Endodermal cell (in vitro differentiated cells): ENCODE results near the gene SLC19A1. TPM values are rescaled to one million over a fixed set of nuclear protein-coding genes. Genes with fewer than 3 reads are reported as not detected.
A peak's percentile ranks its signal among the peaks of the same experiment; 100 is the strongest.

Experiments
- DNase-seq: peaks from one replicate; pipeline ENCODE4 v3.0.0-alpha.2; 2017
- H3K27ac ChIP-seq: 2 replicates; pipeline ENCODE4 v1.5.1; 2013; ENCODE audit warnings: mild to moderate bottlenecking, low read depth, low read length, moderate library complexity
- H3K27me3 ChIP-seq: 2 replicates; pipeline ENCODE4 v1.6.1; 2013; ENCODE audit warnings: mild to moderate bottlenecking, low read length, moderate library complexity; ENCODE audit not compliant: insufficient read depth, control insufficient read depth, poor library complexity, severe bottlenecking
- H3K36me3 ChIP-seq: 2 replicates; pipeline ENCODE4 v1.7.0; 2013; ENCODE audit warnings: mild to moderate bottlenecking, low read length, moderate library complexity; ENCODE audit not compliant: control insufficient read depth, insufficient read depth
- H3K4me1 ChIP-seq: one replicate; pipeline ENCODE4 v1.7.0; 2013; ENCODE audit warnings: low read length; ENCODE audit not compliant: control insufficient read depth, insufficient read depth
- H3K4me3 ChIP-seq: 2 replicates; pipeline ENCODE4 v1.5.1; 2013; ENCODE audit warnings: mild to moderate bottlenecking, low read length, moderate library complexity
- H3K9ac ChIP-seq: 2 replicates; pipeline ENCODE4 v1.6.1; 2013; ENCODE audit warnings: mild to moderate bottlenecking, low read length, moderate library complexity; ENCODE audit not compliant: poor library complexity, severe bottlenecking; ENCODE audit errors: extremely low read depth
- H3K9me3 ChIP-seq: 2 replicates; pipeline ENCODE4 v1.6.1; 2013; ENCODE audit warnings: mild to moderate bottlenecking, low read length, moderate library complexity; ENCODE audit not compliant: control insufficient read depth
- H3K27ac Mint-ChIP-seq: 2 replicates; pipeline ENCODE4 v1.8.0; 2020; ENCODE audit warnings: mixed read lengths
- H3K27me3 Mint-ChIP-seq: 2 replicates; pipeline ENCODE4 v1.8.0; 2021; ENCODE audit warnings: mild to moderate bottlenecking, mixed read lengths; ENCODE audit not compliant: insufficient read depth
- H3K36me3 Mint-ChIP-seq: 2 replicates; pipeline ENCODE4 v1.8.0; 2020; ENCODE audit warnings: low read depth, mixed read lengths
- H3K4me1 Mint-ChIP-seq: 2 replicates; pipeline ENCODE4 v1.8.0; 2020; ENCODE audit warnings: mixed read lengths
- H3K4me3 Mint-ChIP-seq: 2 replicates; pipeline ENCODE4 v1.8.0; 2020; ENCODE audit warnings: mild to moderate bottlenecking, moderate library complexity, mixed read lengths
- H3K9me3 Mint-ChIP-seq: 2 replicates; pipeline ENCODE4 v1.8.0; 2020; ENCODE audit warnings: mild to moderate bottlenecking, mixed read lengths
- CTCF ChIP-seq: fragments of 200-600 bp; sonication (generic); conservative IDR thresholded peaks from 2 replicates; pipeline ENCODE4 v1.5.0; 2021; ENCODE audit warnings: antibody characterized with exemption, mild to moderate bottlenecking
- WGBS, 2 experiments: methylation state at CpG; one replicate each; pipeline versions ENCODE4 v1.1.5 to v1.1.7; 2013; ENCODE audit warnings: missing lambda C conversion rate in 2 of 2, mixed read lengths in 1 of 2; ENCODE audit not compliant: insufficient coverage in 1 of 2, insufficient read length in 1 of 2; 5-methylcytosine and 5-hydroxymethylcytosine counted together
- total RNA-seq, 2 donors: library from RNA; stranded (reverse); fragmentation: NEBNext Ultra II Directional in 1 of 2; extraction: Animal tissue kit (Norgen Biotek cat#: 25700) in 1 of 2; gene quantifications; 2 replicates in 1 of 2; 3 replicates in 1 of 2; pipeline ENCODE4 v1.2.1, GENCODE V29; 2021

Gene SLC19A1
- total RNA-seq, 2 donors from 2014 or later: 28.8 to 29.4 TPM

GRCh38 chr21:45550522-45551210 lies 8.4 kb upstream of the SLC19A1 start:
- Histone ChIP-seq H3K27ac (no peak overlapping the region), H3K4me1 (no peaks in the 10 kb centered on the region), H3K36me3 (no peaks in the 10 kb centered on the region), H3K4me3 (no peak overlapping the region), H3K9ac (no peak overlapping the region), H3K9me3 (no peaks in the 10 kb centered on the region), H3K27me3 (no peaks in the 10 kb centered on the region)
- Mint-ChIP-seq H3K36me3 (no peaks in the 10 kb centered on the region), H3K27ac (no peak overlapping the region), H3K4me3 (no peak overlapping the region), H3K9me3 (peaks cover 8% of the 10 kb centered on the region), H3K4me1 (no peaks in the 10 kb centered on the region), H3K27me3 (peaks cover 22% of the 10 kb centered on the region)
- 65 to 71% methylated on average over 13 to 14 of the region's 17 CpGs for WGBS, 2 experiments
- TF ChIP-seq CTCF: no peak
- peak; percentile 52 for DNase-seq

- Histone ChIP-seq H3K9ac (no peak overlapping the region), H3K9me3 (no peaks in the 10 kb centered on the region), H3K4me1 (no peaks in the 10 kb centered on the region), H3K27ac (no peak overlapping the region), H3K4me3 (no peak overlapping the region), H3K36me3 (no peaks in the 10 kb centered on the region), H3K27me3 (no peaks in the 10 kb centered on the region)
- no peak overlapping the region for H3K4me3 Mint-ChIP-seq
- H3K36me3 Mint-ChIP-seq: no peaks in the 10 kb centered on the region
- H3K4me1 Mint-ChIP-seq: no peaks in the 10 kb centered on the region
- peak; percentile 47 for DNase-seq
- 91 to 94% methylated on average over 11 to 13 of the region's 15 CpGs for WGBS, 2 experiments
- no peak overlapping the region for H3K27ac Mint-ChIP-seq
- no peak for TF ChIP-seq CTCF
- H3K27me3 Mint-ChIP-seq: peaks cover 22% of the 10 kb centered on the region
- peaks cover 8% of the 10 kb centered on the region for H3K9me3 Mint-ChIP-seq
Observed at GRCh38 chr21:45549626-45550463, 7.6 kb upstream of the SLC19A1 start.

GRCh38 chr21:45548711-45549491 lies 6.7 kb upstream of the SLC19A1 start:
- Histone ChIP-seq H3K27ac (no peak overlapping the region), H3K36me3 (no peaks in the 10 kb centered on the region), H3K4me3 (no peak overlapping the region), H3K9me3 (no peaks in the 10 kb centered on the region), H3K9ac (no peak overlapping the region), H3K4me1 (no peaks in the 10 kb centered on the region), H3K27me3 (no peaks in the 10 kb centered on the region)
- Mint-ChIP-seq H3K27ac (no peak overlapping the region), H3K4me3 (no peak overlapping the region), H3K4me1 (no peaks in the 10 kb centered on the region), H3K9me3 (peaks cover 8% of the 10 kb centered on the region), H3K27me3 (peaks cover 20% of the 10 kb centered on the region), H3K36me3 (no peaks in the 10 kb centered on the region)
- WGBS, 2 experiments: 87 to 89% methylated on average over 3 to 8 of the region's 9 CpGs
- peak; percentile 22 for DNase-seq
- no peak for TF ChIP-seq CTCF
